ENCODE measurements around the gene TMEM184C. TPM values are rescaled to one million over a fixed set of nuclear protein-coding genes. Genes with fewer than 3 reads are reported as not detected.
A peak's percentile ranks its signal among the peaks of the same experiment; 100 is the strongest.

Gene TMEM184C
- total RNA-seq, 1 experiment from 2014 or later: 36.3 TPM

GRCh38 chr4:147591106-147591505 is 26.1 kb upstream of the TMEM184C start:
- BruUV-seq (replicated peaks): no TSS peak
- ChIA-PET CTCF (interaction anchor here (0.6 to 1.6 kb wide), 4 partner anchors 72 to 652 kb away, joined by 4 to 10 read pairs (median 6); no protein-coding TSS in a partner anchor), POLR2A (ENCODE audit: low non-redundant PET) (no interaction called here)
- Histone ChIP-seq H3K4me1 (ENCODE audit: insufficient read depth, low read length, poor library complexity, severe bottlenecking) (peaks cover 10% of the 10 kb centered on the region), H3K4me3 (ENCODE audit: low read depth, low read length, poor library complexity, severe bottlenecking) (no peak overlapping the region), H3K9me3 (ENCODE audit: low read depth, low read length, poor library complexity, severe bottlenecking) (no peaks in the 10 kb centered on the region), H3K27me3 (replicated peaks; ENCODE audit: insufficient read depth, low read depth, low read length, poor library complexity) (no peaks in the 10 kb centered on the region), H3K27ac (ENCODE audit: low read depth, low read length, poor library complexity, severe bottlenecking) (no peak overlapping the region), H3K36me3 (ENCODE audit: insufficient read depth, low read length, poor library complexity, severe bottlenecking) (no peaks in the 10 kb centered on the region)
- intact Hi-C loops (cut with micrococcal nuclease; ENCODE audit: unreplicated experiment): loop anchor here (2.0 to 5.0 kb wide), 2 partner anchors 170 to 674 kb away; no protein-coding TSS in a partner anchor
- TF ChIP-seq CTCF (conservative IDR thresholded peaks at IDR 0.05; ENCODE audit: low read depth, low read length) (no peak), EZH2 (IDR thresholded peaks at IDR 0.05; ENCODE audit: borderline replicate concordance, low read depth, low read length, poor library complexity, severe bottlenecking) (no peak)
- DNase-seq (ENCODE audit: low spot score): no peak

- TF ChIP-seq EZH2 (IDR thresholded peaks at IDR 0.05; ENCODE audit: borderline replicate concordance, low read depth, low read length, poor library complexity, severe bottlenecking) (no peak), CTCF (conservative IDR thresholded peaks at IDR 0.05; ENCODE audit: low read depth, low read length) (0 out of 2 replicates have a peak, but pooled peaks have one; percentile 28)
- intact Hi-C loops (cut with micrococcal nuclease; ENCODE audit: unreplicated experiment): loop anchor here (5.0 kb wide), 1 partner anchor 677 kb away; no protein-coding TSS in a partner anchor
- no peak for DNase-seq (ENCODE audit: low spot score)
- no TSS peak for BruUV-seq (replicated peaks)
- H3K36me3 ChIP-seq (ENCODE audit: insufficient read depth, low read length, poor library complexity, severe bottlenecking): no peaks in the 10 kb centered on the region
- H3K4me3 ChIP-seq (ENCODE audit: low read depth, low read length, poor library complexity, severe bottlenecking): no peak overlapping the region
- ChIA-PET CTCF (interaction anchor here (1.4 kb wide), 1 partner anchor 273 kb away, joined by 6 read pairs; no protein-coding TSS in a partner anchor), POLR2A (ENCODE audit: low non-redundant PET) (no interaction called here)
- no peak overlapping the region for H3K27ac ChIP-seq (ENCODE audit: low read depth, low read length, poor library complexity, severe bottlenecking)
- H3K9me3 ChIP-seq (ENCODE audit: low read depth, low read length, poor library complexity, severe bottlenecking): no peaks in the 10 kb centered on the region
- peaks cover 21% of the 10 kb centered on the region for H3K4me1 ChIP-seq (ENCODE audit: insufficient read depth, low read length, poor library complexity, severe bottlenecking)
- H3K27me3 ChIP-seq (replicated peaks; ENCODE audit: insufficient read depth, low read depth, low read length, poor library complexity): no peaks in the 10 kb centered on the region
Observed at GRCh38 chr4:147594107-147594506, 23.1 kb upstream of the TMEM184C start.

- Histone ChIP-seq H3K36me3 (ENCODE audit: insufficient read depth, low read length, poor library complexity, severe bottlenecking) (no peaks in the 10 kb centered on the region), H3K27me3 (replicated peaks; ENCODE audit: insufficient read depth, low read depth, low read length, poor library complexity) (no peaks in the 10 kb centered on the region), H3K27ac (ENCODE audit: low read depth, low read length, poor library complexity, severe bottlenecking) (no peak overlapping the region), H3K9me3 (ENCODE audit: low read depth, low read length, poor library complexity, severe bottlenecking) (no peaks in the 10 kb centered on the region), H3K4me3 (ENCODE audit: low read depth, low read length, poor library complexity, severe bottlenecking) (no peak overlapping the region), H3K4me1 (ENCODE audit: insufficient read depth, low read length, poor library complexity, severe bottlenecking) (peaks cover 19% of the 10 kb centered on the region)
- ChIA-PET POLR2A (ENCODE audit: low non-redundant PET) (no interaction called here), CTCF (interaction anchor here (0.7 to 1.4 kb wide), 2 partner anchors 178 to 272 kb away, joined by 5 to 6 read pairs; no protein-coding TSS in a partner anchor)
- no peak for TF ChIP-seq EZH2 (IDR thresholded peaks at IDR 0.05; ENCODE audit: borderline replicate concordance, low read depth, low read length, poor library complexity, severe bottlenecking)
- no peak for TF ChIP-seq CTCF (conservative IDR thresholded peaks at IDR 0.05; ENCODE audit: low read depth, low read length)
- intact Hi-C loops (cut with micrococcal nuclease; ENCODE audit: unreplicated experiment): loop anchor here (5.0 kb wide), 1 partner anchor 677 kb away; no protein-coding TSS in a partner anchor
- DNase-seq (ENCODE audit: low spot score): no peak
- no TSS peak for BruUV-seq (replicated peaks)
Observed at GRCh38 chr4:147594578-147594977, 22.6 kb upstream of the TMEM184C start.
